Measurements from ENCODE around the gene BBLN.

BBLN gene

GRCh38 chr9:128145951-128146351 is 14.1 kb upstream of the BBLN start:
- DNase-seq: no peak

- no peak for DNase-seq
Measured at GRCh38 chr9:128146591-128147120, 13.4 kb upstream of the BBLN start.

- no peak for DNase-seq
Measured at GRCh38 chr9:128148509-128149000, 11.5 kb upstream of the BBLN start.

- no peak for DNase-seq
Measured at GRCh38 chr9:128149001-128149701, 10.9 kb upstream of the BBLN start, which contains the start of gene LCN2. Gene LCN2 (plus strand): TSS chr9:128149453. CDS start chr9:128149526, 73 bp downstream.

- DNase-seq: no peak
Measured at GRCh38 chr9:128149951-128150593, 10.0 kb upstream of the BBLN start.

- no peak for DNase-seq
Measured at GRCh38 chr9:128150594-128151308, 9.3 kb upstream of the BBLN start.

- no peak for DNase-seq
Measured at GRCh38 chr9:128151309-128152132, 8.5 kb upstream of the BBLN start.

- no peak for DNase-seq
Measured at GRCh38 chr9:128152133-128153059, 7.7 kb upstream of the BBLN start.

- DNase-seq: no peak
Measured at GRCh38 chr9:128153060-128153946, 6.8 kb upstream of the BBLN start.

- no peak for DNase-seq
Measured at GRCh38 chr9:128153947-128154695, 5.9 kb upstream of the BBLN start.

GRCh38 chr9:128155736-128156500 is 4.1 kb upstream of the BBLN start:
- no peak for DNase-seq

- peak; percentile 17 for DNase-seq
Measured at GRCh38 chr9:128159522-128159783, 612 bp upstream of the BBLN start.

- peak; percentile 16 for DNase-seq
Measured at GRCh38 chr9:128160603-128160987, 530 bp downstream of the BBLN start.

- DNase-seq: no peak
Measured at GRCh38 chr9:128161215-128161902, 1.3 kb downstream of the BBLN start.

GRCh38 chr9:128162215-128163026 is 2.4 kb downstream of the BBLN start:
- DNase-seq: no peak

GRCh38 chr9:128163027-128163515 is 3.0 kb downstream of the BBLN start:
- no peak for DNase-seq
